ENCODE results near the gene IPO9.

- no peak for TF ChIP-seq REST (IDR thresholded peaks at IDR 0.05; ENCODE audit: insufficient replicate concordance, low read depth)
- no peak for TF ChIP-seq CTCF (IDR thresholded peaks at IDR 0.05; ENCODE audit: insufficient read depth, low read length)
- no peak for TF ChIP-seq POLR2AphosphoS5 (IDR thresholded peaks at IDR 0.05; ENCODE audit: low read depth)
- no peak for TF ChIP-seq SPI1 (IDR thresholded peaks at IDR 0.05; ENCODE audit: borderline replicate concordance, low read depth)
- TF ChIP-seq GABPA (IDR thresholded peaks at IDR 0.05; ENCODE audit: low read depth): no peak
These were observed 37.7 kb upstream of the IPO9 start for GRCh38 chr1:201791051-201791778.
